Measurements from ENCODE around the gene EIF4G3. TPM values are rescaled to one million over a fixed set of nuclear protein-coding genes. Genes with fewer than 3 reads are reported as not detected.

Gene EIF4G3
- total RNA-seq, 1 experiment from 2014 or later: 86.8 TPM

- Histone ChIP-seq H3K36me3 (ENCODE audit: insufficient read depth, low read length, poor library complexity, severe bottlenecking) (no peaks in the 10 kb centered on the region), H3K27ac (ENCODE audit: low read depth, low read length, poor library complexity, severe bottlenecking) (no peak overlapping the region), H3K4me3 (ENCODE audit: low read depth, low read length, poor library complexity, severe bottlenecking) (no peak overlapping the region), H3K9me3 (ENCODE audit: low read depth, low read length, poor library complexity, severe bottlenecking) (no peaks in the 10 kb centered on the region), H3K27me3 (replicated peaks; ENCODE audit: insufficient read depth, low read depth, low read length, poor library complexity) (no peaks in the 10 kb centered on the region), H3K4me1 (ENCODE audit: insufficient read depth, low read length, poor library complexity, severe bottlenecking) (peaks cover 24% of the 10 kb centered on the region)
- TF ChIP-seq EZH2 (IDR thresholded peaks at IDR 0.05; ENCODE audit: borderline replicate concordance, low read depth, low read length, poor library complexity, severe bottlenecking): no peak
- no peak for TF ChIP-seq CTCF (conservative IDR thresholded peaks at IDR 0.05; ENCODE audit: low read depth, low read length)
- intact Hi-C loops (cut with micrococcal nuclease; ENCODE audit: unreplicated experiment): no loop called here
- ChIA-PET CTCF (no interaction called here), POLR2A (ENCODE audit: low non-redundant PET) (no interaction called here)
- DNase-seq (ENCODE audit: low spot score): no peak
- no TSS peak for BruUV-seq (replicated peaks)
Measured at GRCh38 chr1:21068937-21069336, 107.8 kb downstream of the EIF4G3 start.

- TF ChIP-seq CTCF (conservative IDR thresholded peaks at IDR 0.05; ENCODE audit: low read depth, low read length) (no peak), EZH2 (IDR thresholded peaks at IDR 0.05; ENCODE audit: borderline replicate concordance, low read depth, low read length, poor library complexity, severe bottlenecking) (no peak)
- no TSS peak for BruUV-seq (replicated peaks)
- Histone ChIP-seq H3K4me1 (ENCODE audit: insufficient read depth, low read length, poor library complexity, severe bottlenecking) (peaks cover 18% of the 10 kb centered on the region), H3K27me3 (replicated peaks; ENCODE audit: insufficient read depth, low read depth, low read length, poor library complexity) (no peaks in the 10 kb centered on the region), H3K36me3 (ENCODE audit: insufficient read depth, low read length, poor library complexity, severe bottlenecking) (no peaks in the 10 kb centered on the region), H3K4me3 (ENCODE audit: low read depth, low read length, poor library complexity, severe bottlenecking) (no peak overlapping the region), H3K9me3 (ENCODE audit: low read depth, low read length, poor library complexity, severe bottlenecking) (no peaks in the 10 kb centered on the region), H3K27ac (ENCODE audit: low read depth, low read length, poor library complexity, severe bottlenecking) (no peak overlapping the region)
- CTCF ChIA-PET: no interaction called here
- POLR2A ChIA-PET (ENCODE audit: low non-redundant PET): no interaction called here
- DNase-seq (ENCODE audit: low spot score): no peak
- intact Hi-C loops (cut with micrococcal nuclease; ENCODE audit: unreplicated experiment): no loop called here
Measured at GRCh38 chr1:21067551-21068227, 109.0 kb downstream of the EIF4G3 start.

GRCh38 chr1:21066356-21067012, 110.2 kb downstream of the EIF4G3 start:
- ChIA-PET POLR2A (ENCODE audit: low non-redundant PET) (no interaction called here), CTCF (no interaction called here)
- intact Hi-C loops (cut with micrococcal nuclease; ENCODE audit: unreplicated experiment): no loop called here
- BruUV-seq (replicated peaks): no TSS peak
- H3K27me3 ChIP-seq (replicated peaks; ENCODE audit: insufficient read depth, low read depth, low read length, poor library complexity): no peaks in the 10 kb centered on the region
- no peak overlapping the region for H3K4me3 ChIP-seq (ENCODE audit: low read depth, low read length, poor library complexity, severe bottlenecking)
- no peaks in the 10 kb centered on the region for H3K9me3 ChIP-seq (ENCODE audit: low read depth, low read length, poor library complexity, severe bottlenecking)
- H3K27ac ChIP-seq (ENCODE audit: low read depth, low read length, poor library complexity, severe bottlenecking): no peak overlapping the region
- H3K36me3 ChIP-seq (ENCODE audit: insufficient read depth, low read length, poor library complexity, severe bottlenecking): no peaks in the 10 kb centered on the region
- no peak for TF ChIP-seq CTCF (conservative IDR thresholded peaks at IDR 0.05; ENCODE audit: low read depth, low read length)
- no peak for TF ChIP-seq EZH2 (IDR thresholded peaks at IDR 0.05; ENCODE audit: borderline replicate concordance, low read depth, low read length, poor library complexity, severe bottlenecking)
- H3K4me1 ChIP-seq (ENCODE audit: insufficient read depth, low read length, poor library complexity, severe bottlenecking): peaks cover 15% of the 10 kb centered on the region
- peak; percentile 10 for DNase-seq (ENCODE audit: low spot score)

All from A673 (cell line).